ENCODE measurements around the gene MYEOV. TPM values are rescaled to one million over a fixed set of nuclear protein-coding genes. Genes with fewer than 3 reads are reported as not detected.

MYEOV gene
- total RNA-seq, 4 donors from 2014 or later = 13.9 to 32.9 (median 25.8) TPM

GRCh38 chr11:69257134-69257533 is 36.8 kb upstream of the MYEOV start:
- TF ChIP-seq POLR2A (IDR thresholded peaks at IDR 0.05) = no peak
- no peak for TF ChIP-seq CTCF (IDR thresholded peaks at IDR 0.05)
- H3K4me3 ChIP-seq (ENCODE audit: low read depth, poor library complexity, severe bottlenecking) = no peak overlapping the region
- no peak for DNase-seq (ENCODE audit: low spot score in 2 of 2)
- WGBS, 2 donors = 84% methylated on average over 5 of the region's 5 CpGs
- intact Hi-C loops (cut with DNase I; ENCODE audit: low total_unique reads) = no loop called here

- TF ChIP-seq POLR2A (IDR thresholded peaks at IDR 0.05) (no peak), CTCF (IDR thresholded peaks at IDR 0.05) (no peak)
- intact Hi-C loops (cut with DNase I; ENCODE audit: low total_unique reads) = no loop called here
- DNase-seq (ENCODE audit: low spot score in 2 of 2) = no peak
- WGBS, 2 donors = 69 to 78% methylated on average over 6 of the region's 6 CpGs
- H3K4me3 ChIP-seq (ENCODE audit: low read depth, poor library complexity, severe bottlenecking) = no peak overlapping the region
Measured at GRCh38 chr11:69257838-69258658, 35.9 kb upstream of the MYEOV start.

- DNase-seq (ENCODE audit: low spot score in 2 of 2) = no peak
- WGBS, 2 donors = 14 to 36% methylated on average over 2 of the region's 2 CpGs
- no peak overlapping the region for H3K4me3 ChIP-seq (ENCODE audit: low read depth, poor library complexity, severe bottlenecking)
- TF ChIP-seq CTCF (IDR thresholded peaks at IDR 0.05) = no peak
- TF ChIP-seq POLR2A (IDR thresholded peaks at IDR 0.05) = no peak
- intact Hi-C loops (cut with DNase I; ENCODE audit: low total_unique reads) = no loop called here
Measured at GRCh38 chr11:69259096-69259495, 34.9 kb upstream of the MYEOV start.

- no peak overlapping the region for H3K4me3 ChIP-seq (ENCODE audit: low read depth, poor library complexity, severe bottlenecking)
- intact Hi-C loops (cut with DNase I; ENCODE audit: low total_unique reads) = no loop called here
- no peak for TF ChIP-seq POLR2A (IDR thresholded peaks at IDR 0.05)
- no peak for TF ChIP-seq CTCF (IDR thresholded peaks at IDR 0.05)
- no peak for DNase-seq (ENCODE audit: low spot score in 2 of 2)
Measured at GRCh38 chr11:69260622-69261021, 33.3 kb upstream of the MYEOV start.

GRCh38 chr11:69261116-69261515 is 32.8 kb upstream of the MYEOV start:
- TF ChIP-seq POLR2A (IDR thresholded peaks at IDR 0.05) = no peak
- TF ChIP-seq CTCF (IDR thresholded peaks at IDR 0.05) = no peak
- 95 to 96% methylated on average over 3 of the region's 3 CpGs for WGBS, 2 donors
- intact Hi-C loops (cut with DNase I; ENCODE audit: low total_unique reads) = no loop called here
- no peak for DNase-seq (ENCODE audit: low spot score in 2 of 2)
- H3K4me3 ChIP-seq (ENCODE audit: low read depth, poor library complexity, severe bottlenecking) = no peak overlapping the region

Data from lower leg skin (tissue), 4 donors.